Neural progenitor cell (in vitro differentiated cells): Measurements from ENCODE around the gene ZNF334.

Source experiments
- CTCF ChIP-seq: fragments of 200-600 bp; sonication (generic); IDR thresholded peaks from 2 replicates; pipeline ENCODE4 v1.5.1; 2017; ENCODE audit warnings: antibody characterized with exemption, mild to moderate bottlenecking
- EZH2 ChIP-seq: fragments of 200-600 bp; sonication (generic); IDR thresholded peaks from 2 replicates; pipeline ENCODE4 v1.6.1; 2017; ENCODE audit warnings: antibody characterized with exemption, mild to moderate bottlenecking, moderate library complexity

- no peak for TF ChIP-seq EZH2
- TF ChIP-seq CTCF, result peak; percentile 96
Observed at GRCh38 chr20:46562373-46563169, 49.2 kb upstream of the ZNF334 start.
